SH-SY5Y (cell line): ENCODE data around the gene UST.

Source experiments
- GATA2 ChIP-seq: IDR thresholded peaks from 2 replicates; pipeline ENCODE4 v1.6.1; 2011; ENCODE audit warnings: mild to moderate bottlenecking, low read depth, low read length
- GATA3 ChIP-seq: IDR thresholded peaks from 2 replicates; pipeline ENCODE4 v1.6.1; 2011; ENCODE audit warnings: low read depth, mild to moderate bottlenecking, low read length, moderate library complexity

- TF ChIP-seq GATA3 (no peak), GATA2 (no peak)
These were observed 251.0 kb downstream of the UST start for GRCh38 chr6:148997865-148998264.
